H1 (cell line): ENCODE measurements around the gene EDEM2.
A peak's percentile ranks its signal among the peaks of the same experiment; 100 is the strongest.

Source experiments
- TCF12 ChIP-seq: IDR thresholded peaks from 2 replicates; pipeline ENCODE4 v1.6.1; 2011; ENCODE audit warnings: low read depth, mild to moderate bottlenecking, low read length
- TF ChIP-seq, protein P1 (sequence below), 3 experiments: IDR thresholded peaks; 1 replicate in 2 of 3; 2 replicates in 1 of 3; pipeline versions ENCODE4 v1.5.1 to v1.6.1; 2011; ENCODE audit warnings: low read length in 3 of 3, mild to moderate bottlenecking in 3 of 3, inconsistent platforms in 2 of 3, low read depth in 1 of 3, moderate library complexity in 1 of 3; ENCODE audit not compliant: insufficient read depth in 1 of 3; ENCODE audit errors: control extremely low read depth in 1 of 3

- TF ChIP-seq, protein P1, sequence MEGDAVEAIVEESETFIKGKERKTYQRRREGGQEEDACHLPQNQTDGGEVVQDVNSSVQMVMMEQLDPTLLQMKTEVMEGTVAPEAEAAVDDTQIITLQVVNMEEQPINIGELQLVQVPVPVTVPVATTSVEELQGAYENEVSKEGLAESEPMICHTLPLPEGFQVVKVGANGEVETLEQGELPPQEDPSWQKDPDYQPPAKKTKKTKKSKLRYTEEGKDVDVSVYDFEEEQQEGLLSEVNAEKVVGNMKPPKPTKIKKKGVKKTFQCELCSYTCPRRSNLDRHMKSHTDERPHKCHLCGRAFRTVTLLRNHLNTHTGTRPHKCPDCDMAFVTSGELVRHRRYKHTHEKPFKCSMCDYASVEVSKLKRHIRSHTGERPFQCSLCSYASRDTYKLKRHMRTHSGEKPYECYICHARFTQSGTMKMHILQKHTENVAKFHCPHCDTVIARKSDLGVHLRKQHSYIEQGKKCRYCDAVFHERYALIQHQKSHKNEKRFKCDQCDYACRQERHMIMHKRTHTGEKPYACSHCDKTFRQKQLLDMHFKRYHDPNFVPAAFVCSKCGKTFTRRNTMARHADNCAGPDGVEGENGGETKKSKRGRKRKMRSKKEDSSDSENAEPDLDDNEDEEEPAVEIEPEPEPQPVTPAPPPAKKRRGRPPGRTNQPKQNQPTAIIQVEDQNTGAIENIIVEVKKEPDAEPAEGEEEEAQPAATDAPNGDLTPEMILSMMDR (IDR thresholded peaks at IDR 0.05; ENCODE audit: control extremely low read depth in 1 of 3, insufficient read depth in 1 of 3, low read depth in 1 of 3, low read length in 3 of 3): peak in 2 of 3 experiments; percentile 78 to 79; a peak in 3 of 4 replicates
- no peak for TF ChIP-seq TCF12
Observed at GRCh38 chr20:35145141-35145564, 2.0 kb downstream of the EDEM2 start.
